NB4 (cell line): ENCODE results near the gene RNF6.

Source experiments
- POLR2A ChIP-seq: IDR thresholded peaks from 2 replicates; pipeline ENCODE4 v1.6.1; 2011; ENCODE audit warnings: mild to moderate bottlenecking; ENCODE audit not compliant: insufficient read length; ENCODE audit errors: extremely low read depth
- TF ChIP-seq, protein P1 (sequence below): IDR thresholded peaks from one replicate; pipeline ENCODE4 v1.5.1; 2012; ENCODE audit warnings: low read depth, low read length

DNA sequence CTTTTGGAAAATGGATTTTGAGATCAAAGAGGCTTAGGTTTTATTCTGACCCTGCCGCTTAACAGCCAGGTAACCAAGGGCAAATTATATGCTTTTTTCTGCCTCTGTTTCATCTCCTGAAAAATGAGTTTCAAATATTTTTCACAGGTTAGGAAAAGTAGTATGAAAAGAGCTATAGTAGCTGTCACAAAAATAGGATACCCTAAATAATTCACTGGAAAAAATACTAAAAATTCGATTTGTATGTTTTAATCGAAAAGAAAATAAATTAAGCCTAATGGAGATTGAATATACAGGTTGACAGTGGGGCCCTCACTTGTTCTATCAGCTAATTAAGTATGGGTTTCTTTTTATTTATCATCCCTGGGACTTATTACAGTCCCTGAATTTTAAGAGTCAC is 58.3 kb downstream of the RNF6 start:
- TF ChIP-seq, protein P1, sequence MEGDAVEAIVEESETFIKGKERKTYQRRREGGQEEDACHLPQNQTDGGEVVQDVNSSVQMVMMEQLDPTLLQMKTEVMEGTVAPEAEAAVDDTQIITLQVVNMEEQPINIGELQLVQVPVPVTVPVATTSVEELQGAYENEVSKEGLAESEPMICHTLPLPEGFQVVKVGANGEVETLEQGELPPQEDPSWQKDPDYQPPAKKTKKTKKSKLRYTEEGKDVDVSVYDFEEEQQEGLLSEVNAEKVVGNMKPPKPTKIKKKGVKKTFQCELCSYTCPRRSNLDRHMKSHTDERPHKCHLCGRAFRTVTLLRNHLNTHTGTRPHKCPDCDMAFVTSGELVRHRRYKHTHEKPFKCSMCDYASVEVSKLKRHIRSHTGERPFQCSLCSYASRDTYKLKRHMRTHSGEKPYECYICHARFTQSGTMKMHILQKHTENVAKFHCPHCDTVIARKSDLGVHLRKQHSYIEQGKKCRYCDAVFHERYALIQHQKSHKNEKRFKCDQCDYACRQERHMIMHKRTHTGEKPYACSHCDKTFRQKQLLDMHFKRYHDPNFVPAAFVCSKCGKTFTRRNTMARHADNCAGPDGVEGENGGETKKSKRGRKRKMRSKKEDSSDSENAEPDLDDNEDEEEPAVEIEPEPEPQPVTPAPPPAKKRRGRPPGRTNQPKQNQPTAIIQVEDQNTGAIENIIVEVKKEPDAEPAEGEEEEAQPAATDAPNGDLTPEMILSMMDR, result no peak
- TF ChIP-seq POLR2A, result no peak
